HEK293 (cell line): ENCODE data around the gene CHST4.

Experiments
- KLF7 ChIP-seq: fragments of 450-650 bp; formaldehyde crosslinking; IDR thresholded peaks from 2 replicates; pipeline ENCODE4 v1.5.1; 2016; ENCODE audit warnings: missing biosample characterization, missing genetic modification characterization, borderline replicate concordance
- SETDB1 ChIP-seq: IDR thresholded peaks from one replicate; pipeline ENCODE4 v1.6.1; 2017; ENCODE audit warnings: mild to moderate bottlenecking, low read length, moderate library complexity, mixed read lengths; ENCODE audit not compliant: insufficient read length
- TCF7L2 ChIP-seq: IDR thresholded peaks from 2 replicates; pipeline ENCODE4 v1.6.1; 2011; ENCODE audit warnings: low read depth, mild to moderate bottlenecking, inconsistent platforms, low read length, moderate library complexity, borderline replicate concordance
- YY2 ChIP-seq: fragments of 450-650 bp; formaldehyde crosslinking; IDR thresholded peaks from 2 replicates; pipeline ENCODE4 v1.5.1; 2016; ENCODE audit warnings: missing biosample characterization, missing genetic modification characterization
- ZNF133 ChIP-seq: fragments of 450-650 bp; formaldehyde crosslinking; IDR thresholded peaks from 2 replicates; pipeline ENCODE4 v1.5.1; 2016; ENCODE audit warnings: missing biosample characterization, missing genetic modification characterization
- ZNF341 ChIP-seq: fragments of 450-650 bp; formaldehyde crosslinking; IDR thresholded peaks from 2 replicates; pipeline ENCODE4; 2016; ENCODE audit warnings: low read depth, missing biosample characterization, missing genetic modification characterization
- TF ChIP-seq, protein P1 (sequence below): fragments of 450-650 bp; formaldehyde crosslinking; IDR thresholded peaks from 2 replicates; pipeline ENCODE4 v1.5.1; 2016; ENCODE audit warnings: missing biosample characterization, missing genetic modification characterization
- TF ChIP-seq, protein P2 (sequence below): fragments of 450-650 bp; formaldehyde crosslinking; IDR thresholded peaks from 2 replicates; pipeline ENCODE4 v1.5.1; 2016; ENCODE audit warnings: missing biosample characterization, missing genetic modification characterization
- TF ChIP-seq, protein P3 (sequence below): fragments of 450-650 bp; formaldehyde crosslinking; IDR thresholded peaks from 2 replicates; pipeline ENCODE4 v1.5.1; 2016; ENCODE audit warnings: missing biosample characterization, missing genetic modification characterization
- TF ChIP-seq, protein P4 (sequence below): fragments of 450-650 bp; formaldehyde crosslinking; IDR thresholded peaks from 2 replicates; pipeline ENCODE4 v1.5.1; 2017; ENCODE audit warnings: missing biosample characterization, mild to moderate bottlenecking, missing genetic modification characterization, moderate library complexity

DNA sequence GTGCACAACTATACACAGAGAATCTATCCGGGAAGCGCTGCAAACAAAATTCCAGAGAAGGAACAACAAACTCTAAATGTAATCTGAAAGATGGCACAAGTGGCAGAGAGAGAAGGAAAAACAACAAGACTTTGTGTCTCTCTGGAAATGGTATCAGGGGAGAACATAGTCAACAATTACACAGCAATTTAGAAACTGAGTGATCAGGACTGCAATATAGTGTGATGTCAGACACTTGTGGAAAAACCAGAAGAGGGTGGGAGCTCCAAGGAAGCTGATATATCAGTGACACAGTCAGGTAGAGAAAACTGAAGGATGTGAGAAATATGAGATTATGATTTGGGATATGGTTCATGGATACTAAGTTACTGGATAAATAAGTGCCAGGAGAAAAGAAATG is 45.3 kb upstream of the CHST4 start:
- TF ChIP-seq, protein P1, sequence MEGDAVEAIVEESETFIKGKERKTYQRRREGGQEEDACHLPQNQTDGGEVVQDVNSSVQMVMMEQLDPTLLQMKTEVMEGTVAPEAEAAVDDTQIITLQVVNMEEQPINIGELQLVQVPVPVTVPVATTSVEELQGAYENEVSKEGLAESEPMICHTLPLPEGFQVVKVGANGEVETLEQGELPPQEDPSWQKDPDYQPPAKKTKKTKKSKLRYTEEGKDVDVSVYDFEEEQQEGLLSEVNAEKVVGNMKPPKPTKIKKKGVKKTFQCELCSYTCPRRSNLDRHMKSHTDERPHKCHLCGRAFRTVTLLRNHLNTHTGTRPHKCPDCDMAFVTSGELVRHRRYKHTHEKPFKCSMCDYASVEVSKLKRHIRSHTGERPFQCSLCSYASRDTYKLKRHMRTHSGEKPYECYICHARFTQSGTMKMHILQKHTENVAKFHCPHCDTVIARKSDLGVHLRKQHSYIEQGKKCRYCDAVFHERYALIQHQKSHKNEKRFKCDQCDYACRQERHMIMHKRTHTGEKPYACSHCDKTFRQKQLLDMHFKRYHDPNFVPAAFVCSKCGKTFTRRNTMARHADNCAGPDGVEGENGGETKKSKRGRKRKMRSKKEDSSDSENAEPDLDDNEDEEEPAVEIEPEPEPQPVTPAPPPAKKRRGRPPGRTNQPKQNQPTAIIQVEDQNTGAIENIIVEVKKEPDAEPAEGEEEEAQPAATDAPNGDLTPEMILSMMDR = no peak
- TF ChIP-seq ZNF341 (tag by site-specific recombination) (no peak), TCF7L2 (no peak), KLF7 (tag by site-specific recombination) (no peak), ZNF133 (tag by site-specific recombination) (no peak), YY2 (tag by site-specific recombination) (no peak), SETDB1 (no peak)
- TF ChIP-seq, protein P2, sequence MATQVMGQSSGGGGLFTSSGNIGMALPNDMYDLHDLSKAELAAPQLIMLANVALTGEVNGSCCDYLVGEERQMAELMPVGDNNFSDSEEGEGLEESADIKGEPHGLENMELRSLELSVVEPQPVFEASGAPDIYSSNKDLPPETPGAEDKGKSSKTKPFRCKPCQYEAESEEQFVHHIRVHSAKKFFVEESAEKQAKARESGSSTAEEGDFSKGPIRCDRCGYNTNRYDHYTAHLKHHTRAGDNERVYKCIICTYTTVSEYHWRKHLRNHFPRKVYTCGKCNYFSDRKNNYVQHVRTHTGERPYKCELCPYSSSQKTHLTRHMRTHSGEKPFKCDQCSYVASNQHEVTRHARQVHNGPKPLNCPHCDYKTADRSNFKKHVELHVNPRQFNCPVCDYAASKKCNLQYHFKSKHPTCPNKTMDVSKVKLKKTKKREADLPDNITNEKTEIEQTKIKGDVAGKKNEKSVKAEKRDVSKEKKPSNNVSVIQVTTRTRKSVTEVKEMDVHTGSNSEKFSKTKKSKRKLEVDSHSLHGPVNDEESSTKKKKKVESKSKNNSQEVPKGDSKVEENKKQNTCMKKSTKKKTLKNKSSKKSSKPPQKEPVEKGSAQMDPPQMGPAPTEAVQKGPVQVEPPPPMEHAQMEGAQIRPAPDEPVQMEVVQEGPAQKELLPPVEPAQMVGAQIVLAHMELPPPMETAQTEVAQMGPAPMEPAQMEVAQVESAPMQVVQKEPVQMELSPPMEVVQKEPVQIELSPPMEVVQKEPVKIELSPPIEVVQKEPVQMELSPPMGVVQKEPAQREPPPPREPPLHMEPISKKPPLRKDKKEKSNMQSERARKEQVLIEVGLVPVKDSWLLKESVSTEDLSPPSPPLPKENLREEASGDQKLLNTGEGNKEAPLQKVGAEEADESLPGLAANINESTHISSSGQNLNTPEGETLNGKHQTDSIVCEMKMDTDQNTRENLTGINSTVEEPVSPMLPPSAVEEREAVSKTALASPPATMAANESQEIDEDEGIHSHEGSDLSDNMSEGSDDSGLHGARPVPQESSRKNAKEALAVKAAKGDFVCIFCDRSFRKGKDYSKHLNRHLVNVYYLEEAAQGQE (tag by site-specific recombination) = no peak
- TF ChIP-seq, protein P3, sequence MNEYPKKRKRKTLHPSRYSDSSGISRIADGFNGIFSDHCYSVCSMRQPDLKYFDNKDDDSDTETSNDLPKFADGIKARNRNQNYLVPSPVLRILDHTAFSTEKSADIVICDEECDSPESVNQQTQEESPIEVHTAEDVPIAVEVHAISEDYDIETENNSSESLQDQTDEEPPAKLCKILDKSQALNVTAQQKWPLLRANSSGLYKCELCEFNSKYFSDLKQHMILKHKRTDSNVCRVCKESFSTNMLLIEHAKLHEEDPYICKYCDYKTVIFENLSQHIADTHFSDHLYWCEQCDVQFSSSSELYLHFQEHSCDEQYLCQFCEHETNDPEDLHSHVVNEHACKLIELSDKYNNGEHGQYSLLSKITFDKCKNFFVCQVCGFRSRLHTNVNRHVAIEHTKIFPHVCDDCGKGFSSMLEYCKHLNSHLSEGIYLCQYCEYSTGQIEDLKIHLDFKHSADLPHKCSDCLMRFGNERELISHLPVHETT = no peak
- TF ChIP-seq, protein P4, sequence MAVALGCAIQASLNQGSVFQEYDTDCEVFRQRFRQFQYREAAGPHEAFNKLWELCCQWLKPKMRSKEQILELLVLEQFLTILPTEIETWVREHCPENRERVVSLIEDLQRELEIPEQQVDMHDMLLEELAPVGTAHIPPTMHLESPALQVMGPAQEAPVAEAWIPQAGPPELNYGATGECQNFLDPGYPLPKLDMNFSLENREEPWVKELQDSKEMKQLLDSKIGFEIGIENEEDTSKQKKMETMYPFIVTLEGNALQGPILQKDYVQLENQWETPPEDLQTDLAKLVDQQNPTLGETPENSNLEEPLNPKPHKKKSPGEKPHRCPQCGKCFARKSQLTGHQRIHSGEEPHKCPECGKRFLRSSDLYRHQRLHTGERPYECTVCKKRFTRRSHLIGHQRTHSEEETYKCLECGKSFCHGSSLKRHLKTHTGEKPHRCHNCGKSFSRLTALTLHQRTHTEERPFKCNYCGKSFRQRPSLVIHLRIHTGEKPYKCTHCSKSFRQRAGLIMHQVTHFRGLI = no peak
